Metanephros (tissue), 1 donor: ENCODE measurements around the gene CHMP6. TPM values are rescaled to one million over a fixed set of nuclear protein-coding genes. Genes with fewer than 3 reads are reported as not detected.

Experiments used
- total RNA-seq: library from RNA; depleted of rRNA; stranded (reverse); fragments of >200 nt; gene quantifications from one replicate; pipeline ENCODE4 v1.2.3, GENCODE V29; 2014

CHMP6 gene
- 30.3 TPM for total RNA-seq

GRCh38 chr17:80991645-80992076 lies at the start of gene CHMP6:
Gene CHMP6, plus strand, starts transcription at chr17:80991841. Its CDS starts 78 bp downstream, at chr17:80991919.

DNA sequence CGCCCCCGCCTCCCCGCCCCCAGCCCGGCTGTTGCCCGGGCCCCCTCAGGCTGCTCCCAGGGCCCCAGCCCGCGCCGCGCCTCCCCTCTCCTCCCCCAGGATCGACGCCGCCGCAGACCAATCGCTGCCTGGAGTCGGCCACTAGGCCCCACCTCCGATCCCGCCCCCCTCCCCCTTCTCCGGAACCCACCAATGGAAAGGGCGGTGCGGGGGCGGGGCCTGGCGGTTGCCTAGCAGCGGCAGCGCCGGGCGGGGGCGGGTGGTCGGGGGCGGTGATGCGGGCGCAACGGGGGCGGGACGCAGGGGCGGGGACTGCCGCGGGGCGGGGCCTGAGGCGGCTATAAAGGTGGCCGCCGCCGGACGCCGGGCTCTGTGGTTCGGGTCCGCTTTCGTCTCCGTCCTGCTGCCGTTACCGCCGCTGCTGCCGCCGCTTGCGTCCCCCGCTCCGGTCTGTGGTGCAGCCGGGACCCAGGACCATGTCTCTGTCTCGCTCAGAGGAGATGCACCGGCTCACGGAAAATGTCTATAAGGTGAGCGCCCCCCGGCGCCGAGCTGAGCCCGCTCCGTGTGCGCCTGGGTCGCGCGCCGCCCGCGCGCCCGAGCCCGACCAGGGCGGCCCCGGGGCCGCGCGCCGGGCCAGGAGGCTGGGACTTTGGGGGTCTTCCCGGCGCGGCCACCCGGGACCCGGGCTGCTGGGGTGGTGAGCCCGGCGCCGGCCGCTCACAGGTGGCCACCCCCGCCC lies 43.3 kb downstream of the CHMP6 start, which contains the start of gene BAIAP2:
BAIAP2 (plus strand) TSS at position 373 of the 742 bp plus-strand sequence; CDS start at position 477, 104 bp downstream.

Other genes starting within 250 kb of the CHMP6 start
- 29.3 TPM for gene BAIAP2, start 43.3 kb downstream of the CHMP6 start, total RNA-seq
- gene PVALEF, start 173.7 kb downstream of the CHMP6 start, total RNA-seq: not detected
- 3.2 TPM for gene AATK, start 174.4 kb downstream of the CHMP6 start, total RNA-seq
- 16.8 TPM for gene CEP131, start 231.1 kb downstream of the CHMP6 start, total RNA-seq
- 34.7 TPM for gene TEPSIN, start 247.2 kb downstream of the CHMP6 start, total RNA-seq
- 23.3 TPM for gene NDUFAF8, start 247.5 kb downstream of the CHMP6 start, total RNA-seq